Measurements from ENCODE around the gene C17orf114.

DNA sequence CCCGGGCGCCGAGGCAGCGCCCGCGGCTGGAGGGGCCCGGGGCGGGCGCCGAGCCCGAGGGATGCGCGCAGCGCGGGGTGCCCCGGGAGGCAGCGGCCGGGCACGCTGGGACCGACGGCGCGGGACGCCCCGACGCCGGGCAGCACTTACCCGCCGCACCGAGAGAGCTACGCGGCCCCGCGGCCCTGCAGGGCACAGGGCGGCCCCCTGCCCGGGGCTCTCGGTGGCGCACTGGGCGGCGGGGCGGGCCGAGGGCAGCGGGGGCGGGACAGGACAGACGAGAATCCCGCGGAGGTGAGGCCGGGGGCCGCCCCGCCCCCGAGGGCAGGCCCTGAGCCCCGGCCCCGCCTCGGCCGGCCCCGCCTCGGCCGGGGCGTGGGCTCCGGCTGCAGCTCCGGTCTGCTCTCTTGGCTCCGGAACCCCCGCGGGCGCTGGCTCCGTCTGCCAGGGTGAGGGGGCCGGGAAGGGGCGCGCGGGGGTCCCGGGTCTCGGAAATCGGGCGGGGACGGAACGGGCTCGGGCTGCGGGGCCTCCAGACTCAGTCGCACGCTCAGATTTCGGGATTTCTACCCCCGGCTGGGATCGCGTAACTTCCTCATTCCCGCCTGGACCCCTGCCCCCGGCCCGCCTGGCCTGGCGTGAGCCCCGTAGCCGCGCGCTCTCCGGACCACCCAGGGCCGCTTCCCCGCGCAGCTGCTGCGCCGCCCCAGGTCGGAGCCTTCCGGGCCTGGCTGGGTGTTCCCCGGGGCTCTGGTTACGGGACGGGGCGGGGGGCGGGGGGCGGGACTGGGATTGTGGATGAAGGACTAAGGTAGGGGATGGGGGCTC, 4.9 kb upstream of the C17orf114 start, which contains the start of gene PLD2:
- TF ChIP-seq POLR2A (IDR thresholded peaks at IDR 0.05) = peak; percentile 5 to 44
- TF ChIP-seq, protein P1, sequence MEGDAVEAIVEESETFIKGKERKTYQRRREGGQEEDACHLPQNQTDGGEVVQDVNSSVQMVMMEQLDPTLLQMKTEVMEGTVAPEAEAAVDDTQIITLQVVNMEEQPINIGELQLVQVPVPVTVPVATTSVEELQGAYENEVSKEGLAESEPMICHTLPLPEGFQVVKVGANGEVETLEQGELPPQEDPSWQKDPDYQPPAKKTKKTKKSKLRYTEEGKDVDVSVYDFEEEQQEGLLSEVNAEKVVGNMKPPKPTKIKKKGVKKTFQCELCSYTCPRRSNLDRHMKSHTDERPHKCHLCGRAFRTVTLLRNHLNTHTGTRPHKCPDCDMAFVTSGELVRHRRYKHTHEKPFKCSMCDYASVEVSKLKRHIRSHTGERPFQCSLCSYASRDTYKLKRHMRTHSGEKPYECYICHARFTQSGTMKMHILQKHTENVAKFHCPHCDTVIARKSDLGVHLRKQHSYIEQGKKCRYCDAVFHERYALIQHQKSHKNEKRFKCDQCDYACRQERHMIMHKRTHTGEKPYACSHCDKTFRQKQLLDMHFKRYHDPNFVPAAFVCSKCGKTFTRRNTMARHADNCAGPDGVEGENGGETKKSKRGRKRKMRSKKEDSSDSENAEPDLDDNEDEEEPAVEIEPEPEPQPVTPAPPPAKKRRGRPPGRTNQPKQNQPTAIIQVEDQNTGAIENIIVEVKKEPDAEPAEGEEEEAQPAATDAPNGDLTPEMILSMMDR (IDR thresholded peaks at IDR 0.05) = peak in 2 of 6 experiments; percentile 17 to 24
